HEK293 (cell line): ENCODE measurements around the gene BORCS8.
A peak's percentile ranks its signal among the peaks of the same experiment; 100 is the strongest.

Experiments used
- CTCF ChIA-PET: fragments of 350-600 bp; formaldehyde crosslinking; extraction: SDS; loops from one replicate; lab custom pipeline; 2021; ENCODE audit warnings: antibody characterized with exemption; lab: Yijun Ruan, JAX
- POLR2A ChIA-PET: fragments of 300-600 bp; formaldehyde crosslinking; extraction: SDS; loops from one replicate; lab custom pipeline; 2020; ENCODE audit warnings: antibody characterized with exemption, inconsistent platforms; lab: Yijun Ruan, JAX
- H3K27ac ChIP-seq: fragments of 200-500 bp; sonication (Bioruptor generic); 2 replicates; pipeline ENCODE4 v1.5.1; 2014; ENCODE audit warnings: low read depth, low read length, control low read depth, inconsistent platforms; ENCODE audit errors: extremely low read depth
- H3K36me3 ChIP-seq, 2 experiments: fragments of 200-500 bp in 1 of 2; sonication (Bioruptor generic) in 1 of 2; 1 replicate in 1 of 2; 2 replicates in 1 of 2; pipeline ENCODE4 v1.5.1; 2014 to 2017; ENCODE audit warnings: inconsistent platforms in 2 of 2, low read length in 2 of 2; ENCODE audit not compliant: control insufficient read depth in 2 of 2, insufficient read depth in 1 of 2
- H3K4me1 ChIP-seq: fragments of 200-500 bp; sonication (Bioruptor generic); 2 replicates; pipeline ENCODE4 v1.5.1; 2014; ENCODE audit warnings: mild to moderate bottlenecking, low read length, inconsistent platforms; ENCODE audit not compliant: control insufficient read depth, insufficient read depth
- H3K4me3 ChIP-seq: 2 replicates; pipeline ENCODE4 v1.5.1; 2011; ENCODE audit warnings: low read depth, mild to moderate bottlenecking, control low read depth, low read length, moderate library complexity
- H3K9me3 ChIP-seq: fragments of 200-500 bp; sonication (Bioruptor generic); 2 replicates; pipeline ENCODE4 v1.5.1; 2014; ENCODE audit warnings: low read depth, low read length, inconsistent platforms; ENCODE audit not compliant: control insufficient read depth, insufficient read depth
- GLI4 ChIP-seq: fragments of 450-650 bp; formaldehyde crosslinking; IDR thresholded peaks from 2 replicates; pipeline ENCODE4 v1.5.1; 2016; ENCODE audit warnings: missing biosample characterization, missing genetic modification characterization
- GLIS1 ChIP-seq: fragments of 450-650 bp; formaldehyde crosslinking; IDR thresholded peaks from 2 replicates; pipeline ENCODE4 v1.5.1; 2016; ENCODE audit warnings: missing biosample characterization, missing genetic modification characterization
- HOXC10 ChIP-seq: sonication (generic); formaldehyde crosslinking; IDR thresholded peaks from 2 replicates; pipeline ENCODE4 v1.8.1; 2023; ENCODE audit warnings: mild to moderate bottlenecking, missing genetic modification reagents
- SALL2 ChIP-seq: fragments of 450-650 bp; formaldehyde crosslinking; IDR thresholded peaks from 2 replicates; pipeline ENCODE4 v1.5.0; 2017; ENCODE audit warnings: missing biosample characterization, mild to moderate bottlenecking, missing genetic modification characterization, borderline replicate concordance
- ZBTB7A ChIP-seq: fragments of 450-650 bp; formaldehyde crosslinking; IDR thresholded peaks from 2 replicates; pipeline ENCODE4 v1.5.1; 2016; ENCODE audit warnings: low read depth, missing biosample characterization, missing genetic modification characterization
- ZFP37 ChIP-seq: fragments of 450-650 bp; formaldehyde crosslinking; IDR thresholded peaks from 2 replicates; pipeline ENCODE4 v1.5.1; 2016; ENCODE audit warnings: missing biosample characterization, missing genetic modification characterization
- ZNF132 ChIP-seq: fragments of 450-650 bp; formaldehyde crosslinking; IDR thresholded peaks from 2 replicates; pipeline ENCODE4 v1.5.1; 2017; ENCODE audit warnings: missing biosample characterization, missing genetic modification characterization, borderline replicate concordance
- ZNF174 ChIP-seq: fragments of 450-650 bp; formaldehyde crosslinking; IDR thresholded peaks from 2 replicates; pipeline ENCODE4 v1.5.0; 2017; ENCODE audit warnings: missing biosample characterization, mild to moderate bottlenecking, missing genetic modification characterization
- ZNF175 ChIP-seq: fragments of 450-650 bp; formaldehyde crosslinking; IDR thresholded peaks from 2 replicates; pipeline ENCODE4 v1.5.1; 2016; ENCODE audit warnings: missing biosample characterization, missing genetic modification characterization
- ZNF433 ChIP-seq: fragments of 450-650 bp; formaldehyde crosslinking; IDR thresholded peaks from 2 replicates; pipeline ENCODE4 v1.5.1; 2016; ENCODE audit warnings: missing biosample characterization, missing genetic modification characterization, low read depth
- ZNF585B ChIP-seq: fragments of 450-650 bp; formaldehyde crosslinking; IDR thresholded peaks from 2 replicates; pipeline ENCODE4 v1.5.1; 2016; ENCODE audit warnings: missing biosample characterization, missing genetic modification characterization
- ZNF596 ChIP-seq: fragments of 450-650 bp; IDR thresholded peaks from 2 replicates; pipeline ENCODE4 v1.5.0; 2018; ENCODE audit warnings: missing biosample characterization, mild to moderate bottlenecking, missing genetic modification characterization, moderate library complexity
- ZNF600 ChIP-seq: fragments of 450-650 bp; formaldehyde crosslinking; IDR thresholded peaks from 2 replicates; pipeline ENCODE4 v1.5.1; 2016; ENCODE audit warnings: missing biosample characterization, missing genetic modification characterization
- ZNF660 ChIP-seq: fragments of 450-650 bp; IDR thresholded peaks from 2 replicates; pipeline ENCODE4 v1.5.1; 2018; ENCODE audit warnings: missing biosample characterization, mild to moderate bottlenecking, missing genetic modification characterization
- ZNF76 ChIP-seq: fragments of 450-650 bp; formaldehyde crosslinking; IDR thresholded peaks from 2 replicates; pipeline ENCODE4; 2016; ENCODE audit warnings: low read depth, missing biosample characterization, missing genetic modification characterization, borderline replicate concordance
- ZSCAN16 ChIP-seq: fragments of 450-650 bp; formaldehyde crosslinking; IDR thresholded peaks from 2 replicates; pipeline ENCODE4 v1.5.1; 2016; ENCODE audit warnings: missing biosample characterization, missing genetic modification characterization
- TF ChIP-seq, protein P1 (sequence below): fragments of 450-650 bp; formaldehyde crosslinking; IDR thresholded peaks from 2 replicates; pipeline ENCODE4 v1.5.1; 2016; ENCODE audit warnings: missing biosample characterization, missing genetic modification characterization
- TF ChIP-seq, protein P2 (sequence below): fragments of 450-650 bp; formaldehyde crosslinking; IDR thresholded peaks from 2 replicates; pipeline ENCODE4 v1.5.1; 2016; ENCODE audit warnings: missing biosample characterization, missing genetic modification characterization
- TF ChIP-seq, protein P3 (sequence below): sonication (generic); formaldehyde crosslinking; IDR thresholded peaks from 2 replicates; pipeline ENCODE4 v1.8.1; 2022; ENCODE audit warnings: mild to moderate bottlenecking, moderate library complexity, missing genetic modification reagents

BORCS8 gene

DNA sequence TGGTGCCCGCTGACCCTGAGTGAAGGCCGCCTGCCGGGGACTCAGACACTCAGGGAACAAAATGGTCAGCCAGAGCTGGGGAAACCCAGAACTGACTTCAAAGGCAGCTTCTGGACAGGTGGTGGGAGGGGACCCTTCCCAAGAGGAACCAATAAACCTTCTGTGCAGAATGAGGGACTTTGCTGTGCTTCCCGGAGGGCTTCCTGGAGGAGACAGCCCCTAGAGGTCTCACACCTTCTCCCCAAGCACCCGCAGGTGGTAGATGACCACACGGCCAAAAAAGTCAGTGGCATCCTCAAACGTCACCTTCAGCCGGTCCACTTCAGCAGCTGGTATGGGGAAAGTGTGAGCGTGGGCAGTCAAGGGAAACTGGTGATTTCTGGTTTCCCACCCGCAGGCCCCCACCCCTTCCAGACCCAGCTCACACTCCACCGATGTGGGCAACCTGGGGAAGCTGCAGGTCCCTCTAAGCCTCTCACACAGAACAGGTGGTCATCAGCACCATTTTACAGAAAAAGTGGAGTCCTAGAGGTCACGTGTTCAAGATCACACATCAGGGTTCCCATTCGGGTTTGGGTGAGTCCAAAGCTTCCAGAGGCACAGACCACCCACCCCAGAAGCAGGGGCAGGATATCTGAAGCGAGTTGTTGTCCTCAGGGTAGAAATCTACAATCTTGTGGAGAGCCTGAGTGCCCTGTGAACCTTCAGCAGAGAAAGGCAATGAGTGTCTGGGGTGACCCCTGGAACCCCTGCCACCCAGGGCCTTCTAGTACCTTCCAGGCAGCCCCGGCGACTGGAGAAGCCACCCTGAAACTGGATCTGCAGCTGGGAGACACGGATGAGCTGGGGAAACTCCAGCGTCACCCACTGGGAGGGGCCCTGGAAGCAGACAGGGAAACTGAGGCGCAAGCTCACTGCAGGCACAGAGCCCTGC is 10.0 kb upstream of the BORCS8 start:
- no peak overlapping the region for H3K27ac ChIP-seq
- POLR2A ChIA-PET, result interaction anchor here (1.4 to 3.5 kb wide), 2 partner anchors 9 to 32 kb away, joined by 3 to 60 read pairs; partner anchors contain the start of genes BORCS8, MEF2B and RFXANK
- no peaks in the 10 kb centered on the region for H3K4me1 ChIP-seq
- H3K36me3 ChIP-seq, result peaks cover 4 to 40% of the 10 kb centered on the region in 2 experiments; a peak in 2 of 3 replicates
- peak overlapping the region; percentile 62 for H3K4me3 ChIP-seq
- TF ChIP-seq ZNF433, result no peak
- TF ChIP-seq, protein P1, sequence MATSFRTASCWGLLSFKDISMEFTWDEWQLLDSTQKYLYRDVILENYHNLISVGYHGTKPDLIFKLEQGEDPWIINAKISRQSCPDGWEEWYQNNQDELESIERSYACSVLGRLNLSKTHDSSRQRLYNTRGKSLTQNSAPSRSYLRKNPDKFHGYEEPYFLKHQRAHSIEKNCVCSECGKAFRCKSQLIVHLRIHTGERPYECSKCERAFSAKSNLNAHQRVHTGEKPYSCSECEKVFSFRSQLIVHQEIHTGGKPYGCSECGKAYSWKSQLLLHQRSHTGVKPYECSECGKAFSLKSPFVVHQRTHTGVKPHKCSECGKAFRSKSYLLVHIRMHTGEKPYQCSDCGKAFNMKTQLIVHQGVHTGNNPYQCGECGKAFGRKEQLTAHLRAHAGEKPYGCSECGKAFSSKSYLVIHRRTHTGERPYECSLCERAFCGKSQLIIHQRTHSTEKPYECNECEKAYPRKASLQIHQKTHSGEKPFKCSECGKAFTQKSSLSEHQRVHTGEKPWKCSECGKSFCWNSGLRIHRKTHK (tag by site-specific recombination), result no peak
- no peak for TF ChIP-seq ZNF660
- TF ChIP-seq ZNF132 (tag by site-specific recombination), result no peak
- TF ChIP-seq HOXC10, result no peak
- TF ChIP-seq SALL2 (tag by site-specific recombination), result no peak
- TF ChIP-seq, protein P2, sequence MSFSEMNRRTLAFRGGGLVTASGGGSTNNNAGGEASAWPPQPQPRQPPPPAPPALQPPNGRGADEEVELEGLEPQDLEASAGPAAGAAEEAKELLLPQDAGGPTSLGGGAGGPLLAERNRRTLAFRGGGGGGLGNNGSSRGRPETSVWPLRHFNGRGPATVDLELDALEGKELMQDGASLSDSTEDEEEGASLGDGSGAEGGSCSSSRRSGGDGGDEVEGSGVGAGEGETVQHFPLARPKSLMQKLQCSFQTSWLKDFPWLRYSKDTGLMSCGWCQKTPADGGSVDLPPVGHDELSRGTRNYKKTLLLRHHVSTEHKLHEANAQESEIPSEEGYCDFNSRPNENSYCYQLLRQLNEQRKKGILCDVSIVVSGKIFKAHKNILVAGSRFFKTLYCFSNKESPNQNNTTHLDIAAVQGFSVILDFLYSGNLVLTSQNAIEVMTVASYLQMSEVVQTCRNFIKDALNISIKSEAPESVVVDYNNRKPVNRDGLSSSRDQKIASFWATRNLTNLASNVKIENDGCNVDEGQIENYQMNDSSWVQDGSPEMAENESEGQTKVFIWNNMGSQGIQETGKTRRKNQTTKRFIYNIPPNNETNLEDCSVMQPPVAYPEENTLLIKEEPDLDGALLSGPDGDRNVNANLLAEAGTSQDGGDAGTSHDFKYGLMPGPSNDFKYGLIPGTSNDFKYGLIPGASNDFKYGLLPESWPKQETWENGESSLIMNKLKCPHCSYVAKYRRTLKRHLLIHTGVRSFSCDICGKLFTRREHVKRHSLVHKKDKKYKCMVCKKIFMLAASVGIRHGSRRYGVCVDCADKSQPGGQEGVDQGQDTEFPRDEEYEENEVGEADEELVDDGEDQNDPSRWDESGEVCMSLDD, result no peak
- TF ChIP-seq ZNF585B, result no peak
- TF ChIP-seq ZBTB7A, result no peak
- no peak for TF ChIP-seq GLIS1
- TF ChIP-seq GLI4 (tag by site-specific recombination), result no peak
- no peak for TF ChIP-seq ZNF175
- TF ChIP-seq, protein P3, sequence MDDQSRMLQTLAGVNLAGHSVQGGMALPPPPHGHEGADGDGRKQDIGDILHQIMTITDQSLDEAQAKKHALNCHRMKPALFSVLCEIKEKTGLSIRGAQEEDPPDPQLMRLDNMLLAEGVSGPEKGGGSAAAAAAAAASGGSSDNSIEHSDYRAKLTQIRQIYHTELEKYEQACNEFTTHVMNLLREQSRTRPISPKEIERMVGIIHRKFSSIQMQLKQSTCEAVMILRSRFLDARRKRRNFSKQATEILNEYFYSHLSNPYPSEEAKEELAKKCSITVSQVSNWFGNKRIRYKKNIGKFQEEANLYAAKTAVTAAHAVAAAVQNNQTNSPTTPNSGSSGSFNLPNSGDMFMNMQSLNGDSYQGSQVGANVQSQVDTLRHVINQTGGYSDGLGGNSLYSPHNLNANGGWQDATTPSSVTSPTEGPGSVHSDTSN (CRISPR knock-in tag), result no peak
- no peak for TF ChIP-seq ZFP37 (tag by site-specific recombination)
- TF ChIP-seq ZNF174 (tag by site-specific recombination), result no peak
- no peak for TF ChIP-seq ZSCAN16
- no peak for TF ChIP-seq ZNF596 (tag by site-specific recombination)
- no peaks in the 10 kb centered on the region for H3K9me3 ChIP-seq
- CTCF ChIA-PET, result interaction anchor here (0.6 to 1.7 kb wide), 3 partner anchors 17 to 22 kb away, joined by 3 to 4 read pairs (median 3); no protein-coding TSS in a partner anchor

DNA sequence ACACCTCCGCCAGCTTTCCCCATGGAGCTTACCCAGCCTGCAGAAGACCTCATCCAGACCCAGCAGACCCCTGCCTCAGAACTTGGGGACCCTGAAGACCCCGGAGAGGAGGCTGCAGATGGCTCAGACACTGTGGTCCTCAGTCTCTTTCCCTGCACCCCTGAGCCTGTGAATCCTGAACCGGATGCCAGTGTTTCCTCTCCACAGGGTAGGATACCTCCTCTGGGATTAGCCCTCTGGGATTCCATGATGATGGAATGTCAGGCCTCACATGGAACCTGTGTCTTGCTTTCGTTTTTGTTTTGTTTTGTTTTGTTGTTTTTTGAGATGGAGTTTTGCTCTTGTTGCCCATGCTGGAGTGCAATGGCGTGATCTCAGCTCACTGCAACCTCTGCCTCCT is 2.0 kb upstream of the BORCS8 start:
- H3K4me1 ChIP-seq, result no peaks in the 10 kb centered on the region
- no peak overlapping the region for H3K4me3 ChIP-seq
- CTCF ChIA-PET, result interaction anchor here (1.3 kb wide), 1 partner anchor 32 kb away, joined by 4 read pairs; no protein-coding TSS in a partner anchor
- no peak overlapping the region for H3K27ac ChIP-seq
- no peaks in the 10 kb centered on the region for H3K9me3 ChIP-seq
- POLR2A ChIA-PET, result interaction anchor here (4.1 kb wide), 1 partner anchor 8 kb away, joined by 60 read pairs; the partner anchor contains the start of gene NR2C2AP
- TF ChIP-seq ZNF600 (tag by site-specific recombination) (0 out of 2 replicates have a peak, but pooled peaks have one; percentile 16), ZNF76 (tag by site-specific recombination) (no peak)
- H3K36me3 ChIP-seq, result peaks cover 4 to 38% of the 10 kb centered on the region in 2 experiments; a peak in 2 of 3 replicates
